Thyroid gland (tissue), 4 donors: Measurements from ENCODE around the gene PEDS1.
A peak's percentile ranks its signal among the peaks of the same experiment; 100 is the strongest.

Experiments
- CTCF ChIP-seq, 6 experiments: fragments of 200-600 bp in 3 of 6; fragments of 450-650 bp in 3 of 6; sonication (generic) in 3 of 6; IDR thresholded peaks; one replicate each; pipeline ENCODE4 v1.5.1; 2016 to 2019; ENCODE audit warnings: antibody characterized with exemption in 6 of 6, mild to moderate bottlenecking in 2 of 6, inconsistent platforms in 1 of 6, moderate library complexity in 1 of 6
- POLR2A ChIP-seq, 2 donors: fragments of 450-650 bp; IDR thresholded peaks; one replicate each; pipeline ENCODE4 v1.6.1; 2017; ENCODE audit warnings: antibody characterized with exemption in 2 of 2, mild to moderate bottlenecking in 2 of 2, moderate library complexity in 1 of 2

GRCh38 chr20:50192364-50193198, 39.1 kb upstream of the PEDS1 start:
- TF ChIP-seq CTCF (IDR thresholded peaks at IDR 0.05) = peak in 1 of 6 experiments; percentile 4
- TF ChIP-seq POLR2A (IDR thresholded peaks at IDR 0.05) = peak in 1 of 2 donors; percentile 59
